Measurements from ENCODE around the gene HOXD13.

HOXD13 gene

GRCh38 chr2:176137906-176138305 is 45.4 kb downstream of the HOXD13 start:
- H3K27me3 ChIP-seq (replicated peaks; ENCODE audit: insufficient read depth, low read length) = peaks cover 7% of the 10 kb centered on the region; the same call in 1 of the 2 replicates
- no peak overlapping the region for H3K4me3 ChIP-seq (ENCODE audit: low read length)
- peaks cover 13% of the 10 kb centered on the region for H3K4me1 ChIP-seq (ENCODE audit: low read length)
- H3K36me3 ChIP-seq (replicated peaks; ENCODE audit: insufficient read depth, low read length) = no peaks in the 10 kb centered on the region
- no peak for TF ChIP-seq CTCF (IDR thresholded peaks at IDR 0.05; ENCODE audit: low read length)
- no peak for TF ChIP-seq EZH2phosphoT487 (IDR thresholded peaks at IDR 0.05; ENCODE audit: low read length)
- TF ChIP-seq EZH2 (optimal IDR thresholded peaks at IDR 0.05; ENCODE audit: low read depth, low read length) = no peak
- no peaks in the 10 kb centered on the region for H3F3A ChIP-seq (ENCODE audit: insufficient read depth, low read length)
- H3K9me3 ChIP-seq (replicated peaks; ENCODE audit: insufficient read depth, low read length) = no peaks in the 10 kb centered on the region
- H3K4me2 ChIP-seq (ENCODE audit: low read depth, low read length) = no peak overlapping the region
- no peaks in the 10 kb centered on the region for H4K20me1 ChIP-seq (ENCODE audit: insufficient read depth, low read length)
- no peak overlapping the region for H3K9ac ChIP-seq (ENCODE audit: low read length)
- H3K27ac ChIP-seq (ENCODE audit: low read length) = no peak overlapping the region
- no peak for DNase-seq
- H3K9me2 ChIP-seq (replicated peaks; ENCODE audit: insufficient read depth, low read length) = no peaks in the 10 kb centered on the region
- H3K79me2 ChIP-seq (ENCODE audit: low read length) = no peaks in the 10 kb centered on the region
- no peak overlapping the region for H2AFZ ChIP-seq (ENCODE audit: low read length)

- H3K4me3 ChIP-seq (ENCODE audit: low read length) = no peak overlapping the region
- no peak overlapping the region for H2AFZ ChIP-seq (ENCODE audit: low read length)
- H3K4me2 ChIP-seq (ENCODE audit: low read depth, low read length) = no peak overlapping the region
Measured at GRCh38 chr2:176138526-176138922, 46.0 kb downstream of the HOXD13 start.

GRCh38 chr2:176138923-176139660 is 46.6 kb downstream of the HOXD13 start:
- Histone ChIP-seq H3K79me2 (ENCODE audit: low read length) (no peaks in the 10 kb centered on the region), H3F3A (ENCODE audit: insufficient read depth, low read length) (no peaks in the 10 kb centered on the region), H4K20me1 (ENCODE audit: insufficient read depth, low read length) (no peaks in the 10 kb centered on the region), H3K4me2 (ENCODE audit: low read depth, low read length) (no peak overlapping the region), H2AFZ (ENCODE audit: low read length) (no peak overlapping the region), H3K9me2 (replicated peaks; ENCODE audit: insufficient read depth, low read length) (no peaks in the 10 kb centered on the region), H3K27ac (ENCODE audit: low read length) (no peak overlapping the region), H3K27me3 (replicated peaks; ENCODE audit: insufficient read depth, low read length) (0 out of 2 replicates have a peak, but pooled peaks cover 6% of the 10 kb centered on the region), H3K4me3 (ENCODE audit: low read length) (no peak overlapping the region), H3K9me3 (replicated peaks; ENCODE audit: insufficient read depth, low read length) (no peaks in the 10 kb centered on the region), H3K9ac (ENCODE audit: low read length) (no peak overlapping the region), H3K36me3 (replicated peaks; ENCODE audit: insufficient read depth, low read length) (no peaks in the 10 kb centered on the region), H3K4me1 (ENCODE audit: low read length) (peaks cover 13% of the 10 kb centered on the region)
- no peak for DNase-seq
- TF ChIP-seq CTCF (IDR thresholded peaks at IDR 0.05; ENCODE audit: low read length) (no peak), EZH2phosphoT487 (IDR thresholded peaks at IDR 0.05; ENCODE audit: low read length) (no peak), EZH2 (optimal IDR thresholded peaks at IDR 0.05; ENCODE audit: low read depth, low read length) (no peak)

More at GRCh38 chr2:176138526-176138922, 46.0 kb downstream of the HOXD13 start:
- Histone ChIP-seq H4K20me1 (ENCODE audit: insufficient read depth, low read length) (no peaks in the 10 kb centered on the region), H3K9me2 (replicated peaks; ENCODE audit: insufficient read depth, low read length) (no peaks in the 10 kb centered on the region), H3F3A (ENCODE audit: insufficient read depth, low read length) (no peaks in the 10 kb centered on the region), H3K36me3 (replicated peaks; ENCODE audit: insufficient read depth, low read length) (no peaks in the 10 kb centered on the region), H3K9ac (ENCODE audit: low read length) (no peak overlapping the region), H3K4me1 (ENCODE audit: low read length) (peaks cover 13% of the 10 kb centered on the region), H3K27ac (ENCODE audit: low read length) (no peak overlapping the region), H3K9me3 (replicated peaks; ENCODE audit: insufficient read depth, low read length) (no peaks in the 10 kb centered on the region), H3K79me2 (ENCODE audit: low read length) (no peaks in the 10 kb centered on the region), H3K27me3 (replicated peaks; ENCODE audit: insufficient read depth, low read length) (0 out of 2 replicates have a peak, but pooled peaks cover 6% of the 10 kb centered on the region)
- TF ChIP-seq EZH2phosphoT487 (IDR thresholded peaks at IDR 0.05; ENCODE audit: low read length) = no peak
- no peak for TF ChIP-seq CTCF (IDR thresholded peaks at IDR 0.05; ENCODE audit: low read length)
- no peak for TF ChIP-seq EZH2 (optimal IDR thresholded peaks at IDR 0.05; ENCODE audit: low read depth, low read length)
- no peak for DNase-seq

Measured in MM.1S (cell line).